HG02884 (cell line): ENCODE data around the gene BRSK2.
"Not testable (repeated sequence)": the region's sequence is repeated elsewhere in the genome, so short reads cannot be mapped to it uniquely, and the experiment has no call there.

Source experiments
- ATAC-seq: cut with Tn5 transposase; IDR thresholded peaks from one replicate; pipeline ENCODE4 v1.9.1; 2021; ENCODE audit warnings: mild to moderate bottlenecking, moderate library complexity; ENCODE audit not compliant: unreplicated experiment

The BRSK2 gene

DNA sequence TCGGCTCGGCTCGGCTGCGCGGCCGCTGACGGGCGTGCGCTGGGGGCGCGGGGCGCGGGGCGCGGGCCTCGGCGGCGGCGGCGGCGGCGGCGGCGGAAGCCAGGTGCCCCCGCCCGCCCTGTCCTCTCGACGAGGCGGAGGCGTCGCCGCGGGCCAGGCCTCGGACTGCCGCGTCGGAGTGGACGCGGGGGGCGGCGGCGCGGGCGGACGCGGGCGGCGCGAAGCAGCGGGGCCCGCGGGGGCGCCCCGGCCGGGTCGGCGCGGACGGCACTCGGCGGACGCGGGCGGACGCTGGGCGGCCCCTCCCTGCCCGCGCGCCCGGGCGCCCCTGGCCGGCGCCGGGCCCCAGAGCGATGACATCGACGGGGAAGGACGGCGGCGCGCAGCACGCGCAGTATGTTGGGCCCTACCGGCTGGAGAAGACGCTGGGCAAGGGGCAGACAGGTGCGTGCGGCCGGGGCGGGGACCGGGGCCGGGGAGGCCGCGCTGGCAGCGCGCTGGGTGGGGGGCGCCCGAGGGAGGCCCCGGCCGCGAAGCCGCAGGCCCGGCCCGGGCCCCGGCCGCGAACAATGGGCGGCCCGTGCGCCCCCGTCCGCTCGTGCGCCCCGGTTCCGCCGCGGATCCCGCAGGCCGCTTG is at the start of gene BRSK2:
BRSK2 (plus strand) TSS at position 3 of the 637 bp plus-strand sequence; CDS start at position 354, 351 bp downstream.
- ATAC-seq: no peak

DNA sequence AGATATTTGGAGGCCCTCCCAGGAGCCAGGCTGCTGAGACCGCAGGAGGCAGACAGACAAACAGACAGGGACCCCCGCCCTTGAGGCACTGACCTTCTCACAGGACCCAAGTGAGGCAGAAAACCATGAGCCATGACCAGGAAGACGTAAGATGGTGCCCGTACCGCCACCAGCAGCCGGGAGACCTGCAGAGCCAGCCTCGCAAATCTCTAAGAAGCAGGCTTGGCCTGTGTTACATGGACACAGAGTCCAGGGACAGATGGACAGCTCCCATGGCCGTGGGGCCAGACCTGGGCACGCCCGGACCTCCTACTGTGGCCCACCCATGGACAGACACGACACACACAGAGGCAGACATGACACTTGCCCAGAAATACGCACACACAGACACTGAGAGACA is 49.6 kb upstream of the BRSK2 start:
- ATAC-seq: no peak

DNA sequence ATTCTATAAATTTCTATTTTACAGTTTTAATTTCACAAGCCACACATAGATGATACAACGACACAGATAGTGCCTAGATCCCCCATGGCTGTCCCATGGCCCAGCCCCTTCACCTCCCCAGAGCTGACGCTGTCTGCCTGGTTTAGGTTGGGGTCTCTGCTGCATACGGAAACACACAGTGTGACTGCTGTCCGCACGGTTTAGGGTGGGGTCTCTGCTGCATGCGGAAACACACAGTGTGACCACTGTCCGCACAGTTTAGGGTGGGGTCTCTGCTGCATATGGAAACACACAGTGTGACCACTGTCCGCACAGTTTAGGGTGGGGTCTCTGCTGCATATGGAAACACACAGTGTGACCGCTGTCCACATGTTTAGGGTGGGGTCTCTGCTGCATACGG is 48.5 kb upstream of the BRSK2 start:
- ATAC-seq: not testable (repeated sequence)

DNA sequence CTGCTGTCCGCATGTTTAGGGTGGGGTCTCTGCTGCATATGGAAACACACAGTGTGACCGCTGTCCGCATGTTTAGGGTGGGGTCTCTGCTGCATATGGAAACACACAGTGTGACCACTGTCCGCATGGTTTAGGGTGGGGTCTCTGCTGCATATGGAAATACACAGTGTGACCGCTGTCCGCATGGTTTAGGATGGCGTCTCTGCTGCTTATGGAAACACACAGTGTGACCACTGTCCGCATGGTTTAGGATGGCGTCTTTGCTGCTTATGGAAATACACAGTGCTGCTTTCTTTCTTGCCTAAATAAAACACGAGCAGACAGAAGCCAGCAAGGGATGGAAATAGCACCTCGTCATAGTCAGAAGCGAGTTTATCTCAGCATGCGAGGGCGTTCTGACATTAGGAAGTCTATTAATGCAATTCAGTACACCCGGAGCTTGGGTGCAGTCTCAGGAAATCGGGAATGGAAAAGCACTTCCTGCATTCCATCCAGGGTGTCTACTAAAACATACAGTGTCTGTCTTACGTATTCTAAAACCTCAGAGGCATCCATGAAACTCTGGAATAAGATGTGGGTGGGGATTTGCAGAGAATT is 47.7 kb upstream of the BRSK2 start:
- no peak for ATAC-seq

DNA sequence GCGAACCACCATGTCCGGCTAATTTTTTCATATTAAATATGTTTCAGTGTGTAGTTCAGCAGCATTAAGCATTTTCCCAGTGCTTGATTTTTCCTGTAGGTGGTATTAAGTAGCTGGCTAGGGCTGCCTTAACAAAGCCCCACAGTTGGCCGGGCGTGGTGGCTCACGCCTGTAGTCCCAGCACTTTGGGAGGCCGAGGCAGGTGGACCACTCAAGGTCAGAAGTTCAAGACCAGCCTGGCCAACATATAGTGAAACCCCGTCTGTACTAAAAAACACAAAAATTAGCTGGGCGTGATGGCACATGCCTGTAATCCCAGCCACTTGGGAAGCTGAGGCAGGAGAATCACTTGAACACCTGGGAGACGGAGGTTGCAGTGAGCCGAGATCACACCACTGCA is 46.8 kb upstream of the BRSK2 start:
- ATAC-seq: no peak

DNA sequence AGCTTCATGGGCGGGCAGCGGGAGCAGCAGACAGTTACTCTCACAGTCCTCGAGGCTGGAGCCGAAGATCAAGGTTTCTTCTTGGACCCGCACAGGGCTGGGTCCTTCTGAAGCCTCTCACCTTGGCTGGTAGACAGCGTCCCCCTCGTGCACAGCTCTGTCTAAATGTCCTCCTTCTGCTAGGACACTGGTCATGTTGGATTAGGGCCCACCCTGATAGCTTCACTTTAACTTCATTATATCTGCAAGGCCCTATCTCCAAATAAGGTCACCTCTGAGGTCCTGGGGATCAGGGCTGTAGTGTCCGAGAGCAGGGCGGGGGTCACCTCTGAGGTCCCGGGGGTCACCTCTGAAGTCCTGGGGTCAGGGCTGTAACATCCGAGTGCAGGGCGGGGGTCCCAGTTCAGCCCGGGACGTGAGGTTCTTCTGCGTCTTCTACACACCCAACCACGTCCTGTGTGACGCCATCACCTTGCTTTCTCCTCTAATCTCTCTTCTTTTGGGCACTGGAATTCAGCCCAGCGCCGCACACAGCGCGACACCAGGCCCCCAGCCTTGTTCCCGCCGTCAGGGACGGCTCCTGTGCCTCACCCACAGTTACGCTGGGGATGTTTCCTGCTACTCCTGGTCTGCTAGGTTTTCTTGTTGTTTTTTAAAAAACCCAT is 46.2 kb upstream of the BRSK2 start:
- no peak for ATAC-seq

DNA sequence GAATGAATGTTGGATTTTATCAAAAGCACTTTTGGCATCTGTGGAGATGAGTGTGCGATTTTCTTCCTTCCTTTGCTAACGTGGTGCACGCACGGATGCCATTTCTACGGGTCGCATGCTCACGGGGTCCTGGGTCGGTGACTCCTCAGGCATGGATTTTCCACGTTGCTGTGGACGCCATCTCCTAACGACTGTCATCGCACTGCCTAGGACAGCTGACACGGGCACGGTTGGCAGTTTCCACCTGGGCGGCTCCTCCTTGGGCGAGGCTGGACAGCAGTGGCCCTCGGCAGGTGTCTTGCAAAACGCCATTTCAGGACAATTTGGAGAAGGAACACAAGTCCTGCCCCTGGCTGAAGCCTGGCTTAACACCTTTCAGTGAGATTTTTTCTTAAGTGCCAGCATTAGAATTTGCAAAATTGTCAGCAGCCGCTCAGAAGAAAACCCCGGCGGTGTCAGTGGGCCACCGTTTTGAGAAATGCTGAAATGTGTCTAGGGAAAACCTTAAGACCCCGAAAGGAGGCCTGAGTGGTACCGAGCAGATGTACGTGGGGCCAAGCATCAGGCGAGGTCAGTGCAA is 45.6 kb upstream of the BRSK2 start:
- ATAC-seq: no peak

DNA sequence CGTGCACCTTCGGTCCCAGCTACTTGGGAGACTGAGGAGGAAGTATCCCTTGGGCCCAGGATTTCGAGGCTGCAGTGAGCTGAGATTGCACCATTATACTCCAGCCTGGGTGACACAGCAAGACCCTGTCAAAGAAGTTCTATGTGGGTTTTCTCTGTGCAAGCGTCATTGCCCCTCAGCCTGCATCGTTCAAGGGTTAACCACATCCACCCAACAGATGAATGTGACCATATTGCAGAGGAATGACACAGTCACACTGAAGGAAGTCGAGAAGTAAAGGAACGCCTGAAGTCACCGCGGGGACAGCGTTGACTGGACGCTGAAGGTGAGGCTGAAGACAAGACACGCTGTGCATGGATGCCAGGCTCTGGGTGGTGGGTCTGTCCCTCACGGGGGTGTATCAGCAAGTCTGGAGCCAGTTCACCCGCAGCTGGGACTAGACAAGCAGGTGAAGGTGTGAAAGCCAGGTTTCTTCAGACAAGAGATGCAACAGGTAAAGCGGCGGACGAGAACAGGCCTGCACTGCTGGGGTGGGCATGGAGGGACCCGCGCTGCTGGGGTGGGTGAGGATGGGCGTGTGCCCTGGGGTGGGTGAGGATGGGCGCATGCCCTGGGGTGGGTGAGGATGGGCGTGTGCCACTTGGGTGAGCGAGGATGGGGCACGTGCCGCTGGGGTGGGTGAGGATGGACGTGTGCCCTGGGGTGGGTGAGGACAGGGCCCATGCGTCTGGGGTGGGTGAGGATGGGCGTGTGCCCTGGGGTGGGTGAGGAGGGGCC is 43.8 kb upstream of the BRSK2 start:
- ATAC-seq: no peak

DNA sequence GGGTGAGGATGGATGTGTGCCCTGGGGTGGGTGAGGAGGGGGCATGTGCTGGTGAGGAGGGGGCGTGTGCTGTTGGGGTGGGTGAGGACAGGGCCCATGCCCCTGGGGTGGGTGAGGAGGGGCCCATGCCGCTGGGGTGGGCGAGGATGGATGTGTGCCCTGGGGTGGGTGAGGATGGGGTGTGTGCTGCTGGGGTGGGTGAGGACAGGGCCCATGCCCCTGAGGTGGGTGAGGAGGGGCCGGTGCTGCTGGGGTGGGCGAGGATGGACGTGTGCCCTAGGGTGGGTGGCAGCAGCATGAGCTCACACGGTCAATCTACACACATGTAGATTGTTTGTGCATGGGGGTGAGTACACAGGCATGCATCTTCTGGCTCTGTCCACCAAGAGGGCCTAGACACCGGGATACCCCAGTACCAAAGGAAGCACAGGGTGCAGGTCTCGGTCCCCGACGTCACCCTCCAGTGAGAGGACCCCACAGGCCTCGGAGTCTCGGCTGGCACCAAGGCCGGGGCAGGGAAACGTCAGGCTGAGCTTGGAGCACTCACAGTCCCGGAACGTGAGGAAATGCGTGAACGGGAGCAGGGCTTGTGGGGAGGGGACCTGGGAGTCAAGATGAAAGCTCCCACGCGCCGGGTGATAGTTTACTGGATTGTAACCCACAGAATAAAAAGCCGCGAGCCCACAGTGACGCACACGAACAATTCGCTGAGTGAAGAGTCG is 42.9 kb upstream of the BRSK2 start:
- ATAC-seq: no peak

DNA sequence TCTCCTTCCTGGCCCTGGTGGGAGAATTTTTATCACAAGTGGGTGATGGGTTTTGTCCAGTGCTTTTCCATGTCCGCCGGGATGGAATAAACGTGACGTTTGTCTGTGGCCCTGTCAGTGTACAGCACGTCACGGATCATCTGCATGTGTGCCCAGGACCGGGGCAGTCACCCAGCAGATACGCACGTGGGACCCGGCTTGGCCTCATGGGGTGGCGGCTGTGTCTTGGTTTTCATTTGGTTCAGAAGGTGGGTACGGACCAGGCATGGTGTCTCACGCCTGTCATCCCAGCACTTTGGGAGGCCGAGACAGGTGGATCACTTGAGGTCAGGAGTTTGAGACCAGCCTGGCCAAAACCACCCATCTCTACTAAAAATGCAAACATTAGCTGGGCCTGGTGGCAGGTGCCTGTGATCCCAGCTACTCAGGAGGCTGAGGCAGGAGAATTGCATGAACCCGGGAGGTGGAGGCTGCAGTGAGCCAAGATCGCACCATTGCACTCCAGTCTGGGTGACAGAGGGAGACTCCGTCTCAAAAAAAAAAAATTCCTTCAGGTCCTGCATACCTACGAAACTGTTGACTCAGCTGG is 42.2 kb upstream of the BRSK2 start:
- not testable (repeated sequence) for ATAC-seq

DNA sequence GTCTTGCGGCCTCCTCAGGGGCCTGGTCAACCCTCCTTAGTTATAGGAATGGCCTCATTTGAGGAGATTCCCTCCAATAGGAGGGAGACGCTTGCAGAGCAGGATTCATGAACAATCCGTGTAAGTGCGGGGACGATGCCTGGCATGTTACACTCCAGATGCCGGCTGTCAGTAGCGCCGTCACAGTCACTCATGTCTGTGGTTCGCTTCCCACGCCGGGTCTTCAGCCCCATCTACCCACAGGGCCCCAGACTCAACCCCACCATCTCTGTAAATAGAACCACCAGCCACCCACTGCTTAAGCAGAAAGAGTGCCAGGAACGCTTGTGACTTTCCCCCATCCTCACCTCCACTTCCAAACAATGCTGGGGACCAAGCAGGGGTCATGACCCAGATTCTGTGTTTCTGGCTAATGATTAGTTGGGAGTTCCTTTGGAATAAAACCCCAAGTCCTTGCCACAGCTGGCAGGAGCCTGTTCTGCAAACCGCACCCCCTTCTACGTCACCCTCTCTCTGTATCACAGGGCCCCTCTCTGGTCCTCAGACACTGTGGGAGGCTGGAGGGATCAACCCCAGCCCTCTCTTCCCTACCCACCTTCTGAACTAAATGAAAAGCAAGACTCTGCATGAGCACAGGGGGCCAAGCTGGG is 41.5 kb upstream of the BRSK2 start:
- ATAC-seq: no peak

DNA sequence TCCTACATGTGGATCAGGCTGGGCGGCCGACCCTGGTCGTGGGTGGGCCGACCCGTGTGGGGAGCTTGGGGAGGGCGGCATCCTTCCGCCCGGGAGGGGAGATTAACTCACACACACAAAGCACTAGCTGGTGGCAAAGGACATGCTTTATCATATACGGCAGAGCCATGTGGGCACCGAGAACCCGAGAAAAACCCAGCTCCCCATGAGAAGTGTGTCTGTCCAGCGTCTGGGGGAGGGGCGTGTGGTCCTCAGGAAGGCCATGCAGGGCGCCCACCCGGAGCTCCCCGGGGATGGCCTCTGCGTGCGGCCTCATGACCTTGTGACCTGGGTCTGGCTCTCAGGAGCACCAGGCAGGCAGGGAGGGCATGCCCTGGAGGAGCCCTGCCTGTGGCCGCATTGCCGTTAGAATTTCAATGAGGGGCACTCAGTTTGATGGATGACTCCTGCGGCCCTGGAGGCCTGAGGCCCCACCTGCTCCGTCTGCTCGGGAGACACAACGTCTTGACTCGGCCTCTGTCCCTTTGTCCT is 40.9 kb upstream of the BRSK2 start:
- no peak for ATAC-seq

DNA sequence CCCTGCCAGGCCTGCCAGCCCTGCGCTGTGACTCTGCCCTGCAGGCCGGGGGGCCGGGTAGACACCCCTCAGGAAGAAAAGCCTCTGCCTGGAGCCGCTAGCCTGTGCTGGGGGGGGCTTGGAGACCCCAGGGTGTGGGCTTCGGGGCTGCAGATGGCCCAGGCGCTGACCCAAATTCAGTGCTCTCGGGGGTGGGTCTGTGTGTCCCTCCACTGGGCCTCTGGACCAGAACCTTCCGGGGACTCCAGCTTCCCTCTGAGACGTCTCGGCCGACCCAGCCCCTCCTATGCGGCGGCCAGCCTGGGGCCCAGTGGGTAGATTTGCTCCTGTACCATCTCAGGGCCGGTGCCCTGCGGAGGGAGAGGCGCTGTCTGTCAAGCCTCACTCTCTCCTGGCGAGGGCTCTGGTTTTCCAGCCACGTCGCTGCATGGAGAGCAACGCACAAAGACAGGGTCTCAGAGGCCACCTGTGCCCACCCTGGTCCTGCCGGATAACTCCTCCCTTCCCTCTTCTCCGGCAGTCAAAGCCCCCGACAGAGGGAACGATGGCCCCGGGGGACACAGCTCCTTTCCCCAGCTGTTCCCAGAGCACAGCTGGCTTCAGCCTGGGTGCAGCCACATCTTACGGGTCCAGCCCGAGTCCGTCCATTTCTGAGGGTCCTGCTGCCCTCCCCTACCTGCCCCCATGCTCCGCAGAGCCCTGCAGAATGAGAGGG is 40.2 kb upstream of the BRSK2 start:
- ATAC-seq: no peak

DNA sequence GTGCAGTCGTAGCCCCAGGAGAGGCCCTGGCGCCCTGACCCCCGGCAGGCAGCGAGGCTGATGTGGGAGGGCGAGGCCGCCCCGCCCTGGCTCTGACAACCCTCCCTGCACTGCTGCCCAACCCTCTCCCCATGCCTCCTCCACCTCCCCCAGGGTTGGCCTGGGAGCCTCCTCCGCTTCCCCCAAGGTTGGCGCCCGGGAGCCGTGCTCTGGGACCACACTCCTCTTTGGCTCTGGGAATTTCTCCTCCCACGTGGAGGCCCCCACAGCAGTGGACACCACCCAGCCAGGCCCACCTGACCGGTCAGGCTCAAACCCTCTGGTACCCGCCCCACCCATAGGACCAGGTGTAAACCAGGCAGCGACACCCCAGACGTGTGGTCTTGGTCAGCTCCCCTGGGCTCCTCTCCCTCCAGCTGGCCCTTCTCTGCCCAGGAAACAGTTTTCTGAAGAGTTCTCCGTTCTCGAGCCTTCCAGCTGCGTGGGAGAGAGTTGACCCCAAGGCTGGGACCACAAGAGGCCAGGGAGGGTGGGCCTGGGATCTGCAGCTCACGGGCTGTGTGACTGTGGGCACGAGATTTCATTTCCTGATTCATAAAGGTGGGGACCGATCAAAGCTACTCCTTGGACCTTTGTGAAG is 39.5 kb upstream of the BRSK2 start:
- no peak for ATAC-seq

DNA sequence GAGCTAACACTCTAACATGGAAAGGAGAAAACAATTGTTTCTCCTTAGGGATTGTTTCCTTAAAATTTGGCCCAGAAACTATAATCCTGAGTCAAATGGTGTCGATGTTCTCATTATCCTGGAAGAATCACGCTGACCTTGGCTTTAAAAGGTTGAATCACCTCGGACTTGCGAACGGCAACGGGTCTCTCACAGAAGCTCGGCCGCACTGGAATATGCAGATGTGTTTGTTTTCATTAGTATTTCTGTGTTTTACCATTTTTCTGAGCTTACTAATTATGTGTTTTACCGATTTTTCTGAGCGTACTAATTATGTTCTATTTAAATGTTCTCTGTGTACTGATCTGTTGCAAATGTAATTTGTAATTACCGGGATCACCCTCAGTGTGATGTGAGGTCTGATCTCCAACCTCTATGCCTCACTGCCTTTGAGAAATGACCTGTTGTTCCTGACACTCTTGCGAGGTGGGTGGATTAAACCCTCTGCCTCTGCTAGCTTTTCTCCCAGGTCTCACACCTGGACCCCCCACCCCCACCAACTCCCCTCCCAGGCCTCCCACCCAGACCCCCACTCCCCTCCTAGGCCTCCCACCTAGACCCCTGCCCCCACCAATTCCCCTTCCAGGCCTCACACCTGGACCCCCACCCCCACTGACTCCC is 38.3 kb upstream of the BRSK2 start:
- no peak for ATAC-seq

DNA sequence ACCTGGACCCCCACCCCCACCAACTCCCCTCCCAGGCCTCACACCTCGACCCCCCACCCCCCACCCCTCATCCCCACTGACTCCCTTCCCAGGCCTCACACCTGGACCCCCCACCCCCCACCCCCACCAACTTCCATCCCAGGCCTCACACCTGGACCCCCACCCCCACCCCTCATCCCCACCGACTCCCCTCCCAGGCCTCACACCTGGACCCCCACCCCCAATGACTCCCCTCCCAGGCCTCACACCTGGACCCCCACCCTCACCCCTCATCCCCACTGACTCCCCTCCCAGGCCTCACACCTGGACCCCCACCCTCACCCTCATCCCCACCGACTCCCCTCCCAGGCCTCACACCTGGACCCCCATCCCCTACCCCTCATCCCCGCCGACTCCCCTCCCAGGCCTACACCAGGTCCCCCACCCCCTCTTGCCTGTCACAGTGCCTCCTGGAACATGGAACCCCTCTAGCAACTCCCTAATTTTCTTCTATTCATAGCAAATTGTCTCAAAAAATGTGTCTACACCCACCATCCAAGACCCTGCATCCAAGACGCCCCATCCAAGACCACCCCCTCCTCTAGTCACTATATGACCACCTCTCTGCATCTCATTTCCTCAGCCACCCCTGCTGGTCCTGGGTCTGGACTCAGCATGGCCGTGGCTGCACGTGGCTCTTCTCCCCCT is 36.9 kb upstream of the BRSK2 start:
- no peak for ATAC-seq

DNA sequence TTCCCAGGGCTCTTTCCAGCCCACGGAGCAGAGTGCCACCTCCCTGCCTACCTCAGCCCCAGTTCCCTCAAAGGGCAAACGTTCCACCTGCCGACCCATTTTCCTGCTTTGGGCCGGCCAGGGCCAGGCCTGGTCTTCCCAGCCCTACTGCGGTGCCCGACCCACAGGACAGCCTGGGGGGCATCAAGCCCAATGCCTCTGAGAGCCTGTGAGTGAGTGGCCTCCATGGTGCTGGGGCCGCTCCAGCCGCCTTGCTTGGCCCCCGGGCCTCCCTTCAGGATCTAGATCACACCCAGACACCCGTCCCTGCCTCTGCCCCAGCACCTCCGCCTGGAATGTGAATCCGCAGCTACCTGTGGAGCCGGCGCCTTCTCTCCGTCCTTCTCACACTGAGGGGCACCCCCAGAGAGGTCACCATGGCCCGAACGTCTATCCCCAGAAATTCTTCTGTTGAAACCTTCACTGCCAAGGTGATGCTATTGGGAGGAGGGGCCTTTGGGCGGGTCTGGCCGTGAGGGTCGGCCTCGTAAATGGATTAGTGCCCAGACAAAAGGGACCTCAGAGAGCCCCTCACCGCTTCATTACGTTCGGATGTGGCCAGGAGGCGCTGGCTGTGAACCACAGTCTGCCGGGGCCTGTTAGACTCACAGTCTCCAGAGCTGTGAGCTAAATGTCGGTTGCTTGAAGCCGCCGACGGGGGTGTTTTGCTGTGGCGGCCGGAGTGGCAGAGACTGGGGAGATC is 36.2 kb upstream of the BRSK2 start:
- ATAC-seq: no peak
